GM23338 (cell line): ENCODE data around the gene DDAH2. TPM values are rescaled to one million over a fixed set of nuclear protein-coding genes. Genes with fewer than 3 reads are reported as not detected.

Source experiments
- ATAC-seq: fragments of 200-7000 bp; cut with Tn5 transposase; 3 replicates; pipeline ENCODE4 v1.9.1; 2020
- DNase-seq: peaks from one replicate; pipeline ENCODE4 v3.0.0-alpha.2; 2015; ENCODE audit warnings: low spot score
- H2AFZ ChIP-seq: fragments of 200-600 bp; sonication (generic); 2 replicates; pipeline ENCODE4 v1.8.0; 2016; ENCODE audit warnings: antibody characterized with exemption, mild to moderate bottlenecking, moderate library complexity
- H3F3A ChIP-seq: fragments of 200-600 bp; sonication (generic); replicated peaks from 2 replicates; pipeline ENCODE4 v1.8.0; 2017; ENCODE audit warnings: antibody characterized with exemption, mixed run types, low read depth
- H3K27ac ChIP-seq: fragments of 200-600 bp; sonication (generic); 2 replicates; pipeline ENCODE4 v1.6.1; 2016; ENCODE audit warnings: low read depth
- H3K27me3 ChIP-seq: fragments of 200-600 bp; sonication (generic); 2 replicates; pipeline ENCODE4 v1.8.0; 2016; ENCODE audit warnings: mild to moderate bottlenecking, mixed run types, moderate library complexity; ENCODE audit not compliant: insufficient read depth
- H3K36me3 ChIP-seq: fragments of 200-600 bp; sonication (generic); 2 replicates; pipeline ENCODE4 v1.8.0; 2016; ENCODE audit warnings: mild to moderate bottlenecking; ENCODE audit not compliant: insufficient read depth
- H3K4me1 ChIP-seq: fragments of 200-600 bp; sonication (generic); 2 replicates; pipeline ENCODE4 v1.8.0; 2016; ENCODE audit warnings: mild to moderate bottlenecking, moderate library complexity; ENCODE audit not compliant: insufficient read depth
- H3K4me2 ChIP-seq: fragments of 200-600 bp; sonication (generic); 2 replicates; pipeline ENCODE4 v1.7.1; 2017; ENCODE audit warnings: mixed run types
- H3K4me3 ChIP-seq: fragments of 200-600 bp; sonication (generic); 2 replicates; pipeline ENCODE4 v1.6.1; 2016; ENCODE audit warnings: mixed run types
- H3K79me2 ChIP-seq: fragments of 200-600 bp; sonication (generic); replicated peaks from 2 replicates; pipeline ENCODE4 v1.8.0; 2017; ENCODE audit warnings: mild to moderate bottlenecking; ENCODE audit not compliant: insufficient read depth
- H3K9me2 ChIP-seq: fragments of 200-600 bp; sonication (generic); 2 replicates; pipeline ENCODE4 v1.8.0; 2017; ENCODE audit not compliant: insufficient read depth
- H4K20me1 ChIP-seq: fragments of 200-600 bp; sonication (generic); replicated peaks from 2 replicates; pipeline ENCODE4 v1.8.0; 2017; ENCODE audit warnings: mild to moderate bottlenecking; ENCODE audit not compliant: insufficient read depth
- H3K27ac Mint-ChIP-seq: 2 replicates; pipeline ENCODE4 v1.8.0; 2020; ENCODE audit warnings: inconsistent platforms, mild to moderate bottlenecking, moderate library complexity, mixed read lengths
- H3K27me3 Mint-ChIP-seq: 3 replicates; pipeline ENCODE4 v1.8.0; 2022; ENCODE audit warnings: low read depth, mild to moderate bottlenecking, moderate library complexity, mixed read lengths, inconsistent platforms; ENCODE audit not compliant: insufficient read depth, poor library complexity
- H3K36me3 Mint-ChIP-seq: 3 replicates; pipeline ENCODE4 v1.8.0; 2021; ENCODE audit warnings: low read depth, mild to moderate bottlenecking, inconsistent platforms, moderate library complexity, mixed read lengths
- H3K4me1 Mint-ChIP-seq: 3 replicates; pipeline ENCODE4 v1.8.0; 2020; ENCODE audit warnings: mild to moderate bottlenecking, inconsistent platforms, mixed read lengths
- H3K4me3 Mint-ChIP-seq: 3 replicates; pipeline ENCODE4 v1.8.0; 2021; ENCODE audit warnings: moderate library complexity, mild to moderate bottlenecking, inconsistent platforms, mixed read lengths
- H3K9me3 Mint-ChIP-seq: 3 replicates; pipeline ENCODE4 v1.8.0; 2020; ENCODE audit warnings: moderate library complexity, mild to moderate bottlenecking, inconsistent platforms, mixed read lengths
- CREB1 ChIP-seq: fragments of 250-450 bp; sonication (Bioruptor Pico); IDR thresholded peaks from 2 replicates; pipeline ENCODE4 v1.5.0; 2020; ENCODE audit warnings: low read depth, mild to moderate bottlenecking, moderate library complexity
- ETS1 ChIP-seq: IDR thresholded peaks from 2 replicates; pipeline ENCODE4 v1.6.1; 2016; ENCODE audit warnings: antibody characterized with exemption
- EZH2 ChIP-seq: fragments of 200-600 bp; sonication (generic); IDR thresholded peaks from one replicate; pipeline ENCODE4 v1.8.0; 2017; ENCODE audit warnings: antibody characterized with exemption, mild to moderate bottlenecking, low read depth; ENCODE audit not compliant: unreplicated experiment
- JUNB ChIP-seq: IDR thresholded peaks from one replicate; pipeline ENCODE4 v1.6.1; 2016; ENCODE audit warnings: antibody characterized with exemption; ENCODE audit not compliant: unreplicated experiment
- POLR2AphosphoS5 ChIP-seq: IDR thresholded peaks from 2 replicates; pipeline ENCODE4 v1.6.1; 2016; ENCODE audit warnings: antibody characterized with exemption, low read depth
- REST ChIP-seq: IDR thresholded peaks from one replicate; pipeline ENCODE4 v1.6.1; 2018; ENCODE audit warnings: antibody characterized with exemption; ENCODE audit not compliant: unreplicated experiment
- STAT1 ChIP-seq: IDR thresholded peaks from one replicate; pipeline ENCODE4 v1.6.1; 2016; ENCODE audit warnings: antibody characterized with exemption; ENCODE audit not compliant: unreplicated experiment
- ZNF114 ChIP-seq: fragments of 250-450 bp; sonication (Bioruptor Pico); IDR thresholded peaks from 2 replicates; pipeline ENCODE4 v1.5.0; 2020; ENCODE audit warnings: mild to moderate bottlenecking, moderate library complexity
- ZNF462 ChIP-seq: fragments of 250-450 bp; sonication (Bioruptor Pico); IDR thresholded peaks from 2 replicates; pipeline ENCODE4 v1.5.0; 2020; ENCODE audit warnings: mild to moderate bottlenecking, moderate library complexity
- polyA plus RNA-seq: library from polyadenylated mRNA; unstranded; fragments of >200 nt; fragmentation: Nextera tagmentation; extraction: Ambion mirVana; gene quantifications from 2 replicates; pipeline ENCODE4 v1.2.1, GENCODE V29; 2016
- total RNA-seq: library from RNA; depleted of rRNA; stranded (reverse); fragments of >200 nt; shearing (Covaris generic); gene quantifications from 2 replicates; pipeline ENCODE4 v1.2.3, GENCODE V29; 2014

Gene DDAH2
- total and polyA plus RNA-seq, 2 experiments from 2014 or later: 58.7 to 65.1 TPM

GRCh38 chr6:31691564-31692108 lies 37.5 kb downstream of the DDAH2 start:
- no peak overlapping the region for H3K4me2 ChIP-seq
- no peak for TF ChIP-seq REST
- no peak for TF ChIP-seq ZNF114 (CRISPR knock-in tag)
- H3K9me2 ChIP-seq: no peaks in the 10 kb centered on the region
- peaks cover 3% of the 10 kb centered on the region for H3K27me3 Mint-ChIP-seq
- H3K4me3 Mint-ChIP-seq: no peak overlapping the region
- H3K27me3 ChIP-seq: no peaks in the 10 kb centered on the region
- H3K36me3 ChIP-seq: peaks cover 6% of the 10 kb centered on the region; the same call in 1 of the 2 replicates
- H3K79me2 ChIP-seq: no peaks in the 10 kb centered on the region
- ATAC-seq: no peak
- no peak overlapping the region for H3K27ac ChIP-seq
- H3K4me1 Mint-ChIP-seq: no peaks in the 10 kb centered on the region; the same call in 2 of the 3 replicates
- no peaks in the 10 kb centered on the region for H3F3A ChIP-seq
- H3K27ac Mint-ChIP-seq: no peak overlapping the region
- H3K9me3 Mint-ChIP-seq: no peaks in the 10 kb centered on the region
- H3K36me3 Mint-ChIP-seq: peaks cover 21% of the 10 kb centered on the region
- H3K4me1 ChIP-seq: no peaks in the 10 kb centered on the region
- H3K4me3 ChIP-seq: no peak overlapping the region
- DNase-seq: no peak
- no peak overlapping the region for H2AFZ ChIP-seq
- H4K20me1 ChIP-seq: no peaks in the 10 kb centered on the region

GRCh38 chr6:31691078-31691463 lies 38.0 kb downstream of the DDAH2 start:
- Histone ChIP-seq H3K27me3 (no peaks in the 10 kb centered on the region), H3K4me3 (no peak overlapping the region), H2AFZ (no peak overlapping the region), H3K4me2 (no peak overlapping the region), H3K79me2 (no peaks in the 10 kb centered on the region), H3K27ac (no peak overlapping the region), H4K20me1 (no peaks in the 10 kb centered on the region), H3K9me2 (no peaks in the 10 kb centered on the region), H3K4me1 (no peaks in the 10 kb centered on the region), H3F3A (no peaks in the 10 kb centered on the region), H3K36me3 (peaks cover 6% of the 10 kb centered on the region; the same call in 1 of the 2 replicates)
- no peak overlapping the region for H3K27ac Mint-ChIP-seq
- H3K27me3 Mint-ChIP-seq: peaks cover 3% of the 10 kb centered on the region
- no peaks in the 10 kb centered on the region for H3K9me3 Mint-ChIP-seq
- H3K4me1 Mint-ChIP-seq: no peaks in the 10 kb centered on the region; the same call in 2 of the 3 replicates
- H3K4me3 Mint-ChIP-seq: no peak overlapping the region
- ATAC-seq (no peak), DNase-seq (no peak)
- peaks cover 21% of the 10 kb centered on the region for H3K36me3 Mint-ChIP-seq
- TF ChIP-seq EZH2 (no peak), ZNF462 (no peak), STAT1 (no peak), ETS1 (no peak), JUNB (no peak), CREB1 (CRISPR knock-in tag) (no peak), POLR2AphosphoS5 (no peak)
